GM19239 (cell line): ENCODE data around the gene APBA2.
"Not testable (repeated sequence)": the region's sequence is repeated elsewhere in the genome, so short reads cannot be mapped to it uniquely, and the experiment has no call there.

Experiments used
- DNase-seq: peaks from one replicate; pipeline ENCODE4 v3.0.0; 2011; ENCODE audit warnings: low spot score; ENCODE audit not compliant: insufficient read length
- FAIRE-seq: peaks from 2 replicates; lab custom pipeline; 2011; peaks lifted over from hg19 to GRCh38; lab: Jason Lieb, UNC

APBA2 gene

GRCh38 chr15:29045161-29045560 lies 159.4 kb downstream of the APBA2 start:
- not testable (repeated sequence) for FAIRE-seq, DNase-seq

GRCh38 chr15:29045717-29046116 lies 159.9 kb downstream of the APBA2 start:
- DNase-seq (no peak), FAIRE-seq (no peak)

GRCh38 chr15:29046281-29046810 lies 160.6 kb downstream of the APBA2 start:
- FAIRE-seq: no peak
- no peak for DNase-seq

GRCh38 chr15:29046977-29047376 lies 161.2 kb downstream of the APBA2 start:
- DNase-seq: no peak
- no peak for FAIRE-seq

- DNase-seq (no peak), FAIRE-seq (no peak)
Measured at GRCh38 chr15:29048011-29048410, 162.2 kb downstream of the APBA2 start.

- DNase-seq (no peak), FAIRE-seq (no peak)
Measured at GRCh38 chr15:29050870-29051269, 165.1 kb downstream of the APBA2 start.

GRCh38 chr15:29051422-29051821 lies 165.6 kb downstream of the APBA2 start:
- no peak for FAIRE-seq
- no peak for DNase-seq

- DNase-seq (no peak), FAIRE-seq (no peak)
Measured at GRCh38 chr15:29053006-29053405, 167.2 kb downstream of the APBA2 start.

- DNase-seq (no peak), FAIRE-seq (no peak)
Measured at GRCh38 chr15:29053661-29054131, 167.9 kb downstream of the APBA2 start.

- DNase-seq: no peak
- no peak for FAIRE-seq
Measured at GRCh38 chr15:29054171-29055045, 168.6 kb downstream of the APBA2 start.

GRCh38 chr15:29055876-29056275 lies 170.1 kb downstream of the APBA2 start:
- DNase-seq: no peak
- no peak for FAIRE-seq

- FAIRE-seq (no peak), DNase-seq (no peak)
Measured at GRCh38 chr15:29056839-29057450, 171.2 kb downstream of the APBA2 start.

- no peak for FAIRE-seq
- DNase-seq: no peak
Measured at GRCh38 chr15:29057856-29058255, 172.1 kb downstream of the APBA2 start.

- no peak for DNase-seq
- no peak for FAIRE-seq
Measured at GRCh38 chr15:29058903-29059539, 173.2 kb downstream of the APBA2 start.

- no peak for DNase-seq
- no peak for FAIRE-seq
Measured at GRCh38 chr15:29059871-29060640, 174.3 kb downstream of the APBA2 start.

GRCh38 chr15:29061746-29062145 lies 176.0 kb downstream of the APBA2 start:
- DNase-seq: no peak
- no peak for FAIRE-seq

GRCh38 chr15:29062179-29062591 lies 176.4 kb downstream of the APBA2 start:
- no peak for FAIRE-seq
- no peak for DNase-seq

GRCh38 chr15:29062626-29063025 lies 176.9 kb downstream of the APBA2 start:
- DNase-seq: no peak
- FAIRE-seq: no peak

GRCh38 chr15:29063646-29064045 lies 177.9 kb downstream of the APBA2 start:
- FAIRE-seq: no peak
- DNase-seq: no peak

GRCh38 chr15:29064290-29064689 lies 178.5 kb downstream of the APBA2 start:
- FAIRE-seq: no peak
- no peak for DNase-seq
